ENCODE data around the gene CCDC97.

CCDC97 gene

GRCh38 chr19:41324231-41324702, 14.3 kb downstream of the CCDC97 start:
- Histone ChIP-seq H3K9ac (ENCODE audit: low read length) (no peak overlapping the region), H3K36me3 (ENCODE audit: control insufficient read depth, low read depth, low read length) (no peaks in the 10 kb centered on the region), H3K27ac (ENCODE audit: low read length) (no peak overlapping the region), H3K9me3 (ENCODE audit: control insufficient read depth, low read depth, low read length) (no peaks in the 10 kb centered on the region), H3K4me1 (ENCODE audit: control insufficient read depth, low read depth, low read length) (peaks cover 31% of the 10 kb centered on the region), H3K4me3 (ENCODE audit: low read length) (peak overlapping the region; percentile 51), H3K27me3 (ENCODE audit: control insufficient read depth, insufficient read depth, low read length) (peaks cover 4% of the 10 kb centered on the region)

GRCh38 chr19:41324921-41325639, 15.1 kb downstream of the CCDC97 start:
- Histone ChIP-seq H3K36me3 (ENCODE audit: control insufficient read depth, low read depth, low read length) (no peaks in the 10 kb centered on the region), H3K9me3 (ENCODE audit: control insufficient read depth, low read depth, low read length) (no peaks in the 10 kb centered on the region), H3K4me3 (ENCODE audit: low read length) (peak overlapping the region; percentile 51), H3K9ac (ENCODE audit: low read length) (peak overlapping the region; percentile 40), H3K4me1 (ENCODE audit: control insufficient read depth, low read depth, low read length) (peaks cover 31% of the 10 kb centered on the region), H3K27me3 (ENCODE audit: control insufficient read depth, insufficient read depth, low read length) (peaks cover 4% of the 10 kb centered on the region), H3K27ac (ENCODE audit: low read length) (no peak overlapping the region)

GRCh38 chr19:41325640-41325946, 15.6 kb downstream of the CCDC97 start:
- Histone ChIP-seq H3K9me3 (ENCODE audit: control insufficient read depth, low read depth, low read length) (no peaks in the 10 kb centered on the region), H3K27ac (ENCODE audit: low read length) (no peak overlapping the region), H3K27me3 (ENCODE audit: control insufficient read depth, insufficient read depth, low read length) (peaks cover 4% of the 10 kb centered on the region), H3K9ac (ENCODE audit: low read length) (peak overlapping the region; percentile 40), H3K36me3 (ENCODE audit: control insufficient read depth, low read depth, low read length) (no peaks in the 10 kb centered on the region), H3K4me3 (ENCODE audit: low read length) (peak overlapping the region; percentile 51), H3K4me1 (ENCODE audit: control insufficient read depth, low read depth, low read length) (peaks cover 31% of the 10 kb centered on the region)

GRCh38 chr19:41325947-41326706, 16.2 kb downstream of the CCDC97 start:
- Histone ChIP-seq H3K4me3 (ENCODE audit: low read length) (peak overlapping the region; percentile 51), H3K4me1 (ENCODE audit: control insufficient read depth, low read depth, low read length) (peaks cover 31% of the 10 kb centered on the region), H3K36me3 (ENCODE audit: control insufficient read depth, low read depth, low read length) (no peaks in the 10 kb centered on the region), H3K9me3 (ENCODE audit: control insufficient read depth, low read depth, low read length) (no peaks in the 10 kb centered on the region), H3K27me3 (ENCODE audit: control insufficient read depth, insufficient read depth, low read length) (peaks cover 4% of the 10 kb centered on the region), H3K9ac (ENCODE audit: low read length) (peak overlapping the region; percentile 40), H3K27ac (ENCODE audit: low read length) (no peak overlapping the region)

- H3K9ac ChIP-seq (ENCODE audit: low read length), result no peak overlapping the region
- no peak overlapping the region for H3K4me3 ChIP-seq (ENCODE audit: low read length)
- no peak overlapping the region for H3K27ac ChIP-seq (ENCODE audit: low read length)
- peaks cover 29% of the 10 kb centered on the region for H3K4me1 ChIP-seq (ENCODE audit: control insufficient read depth, low read depth, low read length)
- no peaks in the 10 kb centered on the region for H3K9me3 ChIP-seq (ENCODE audit: control insufficient read depth, low read depth, low read length)
- H3K36me3 ChIP-seq (ENCODE audit: control insufficient read depth, low read depth, low read length), result no peaks in the 10 kb centered on the region
- peaks cover 14% of the 10 kb centered on the region for H3K27me3 ChIP-seq (ENCODE audit: control insufficient read depth, insufficient read depth, low read length)
Observed at GRCh38 chr19:41327076-41327575, 17.2 kb downstream of the CCDC97 start.

- no peak overlapping the region for H3K9ac ChIP-seq (ENCODE audit: low read length)
- H3K4me3 ChIP-seq (ENCODE audit: low read length), result no peak overlapping the region
- no peaks in the 10 kb centered on the region for H3K36me3 ChIP-seq (ENCODE audit: control insufficient read depth, low read depth, low read length)
- H3K27me3 ChIP-seq (ENCODE audit: control insufficient read depth, insufficient read depth, low read length), result peaks cover 19% of the 10 kb centered on the region
- H3K9me3 ChIP-seq (ENCODE audit: control insufficient read depth, low read depth, low read length), result no peaks in the 10 kb centered on the region
- peaks cover 29% of the 10 kb centered on the region for H3K4me1 ChIP-seq (ENCODE audit: control insufficient read depth, low read depth, low read length)
- H3K27ac ChIP-seq (ENCODE audit: low read length), result no peak overlapping the region
Observed at GRCh38 chr19:41327576-41328156, 17.7 kb downstream of the CCDC97 start.

GRCh38 chr19:41328157-41328841, 18.3 kb downstream of the CCDC97 start:
- Histone ChIP-seq H3K9me3 (ENCODE audit: control insufficient read depth, low read depth, low read length) (no peaks in the 10 kb centered on the region), H3K36me3 (ENCODE audit: control insufficient read depth, low read depth, low read length) (no peaks in the 10 kb centered on the region), H3K4me1 (ENCODE audit: control insufficient read depth, low read depth, low read length) (peaks cover 24% of the 10 kb centered on the region), H3K27ac (ENCODE audit: low read length) (no peak overlapping the region), H3K9ac (ENCODE audit: low read length) (no peak overlapping the region), H3K4me3 (ENCODE audit: low read length) (no peak overlapping the region), H3K27me3 (ENCODE audit: control insufficient read depth, insufficient read depth, low read length) (peaks cover 19% of the 10 kb centered on the region)

- H3K9ac ChIP-seq (ENCODE audit: low read length), result no peak overlapping the region
- H3K27ac ChIP-seq (ENCODE audit: low read length), result no peak overlapping the region
- H3K27me3 ChIP-seq (ENCODE audit: control insufficient read depth, insufficient read depth, low read length), result peaks cover 19% of the 10 kb centered on the region
- H3K36me3 ChIP-seq (ENCODE audit: control insufficient read depth, low read depth, low read length), result no peaks in the 10 kb centered on the region
- H3K9me3 ChIP-seq (ENCODE audit: control insufficient read depth, low read depth, low read length), result no peaks in the 10 kb centered on the region
- H3K4me3 ChIP-seq (ENCODE audit: low read length), result no peak overlapping the region
- peaks cover 21% of the 10 kb centered on the region for H3K4me1 ChIP-seq (ENCODE audit: control insufficient read depth, low read depth, low read length)
Observed at GRCh38 chr19:41328842-41329225, 18.9 kb downstream of the CCDC97 start.

GRCh38 chr19:41330481-41330880, 20.5 kb downstream of the CCDC97 start:
- Histone ChIP-seq H3K4me3 (ENCODE audit: low read length) (no peak overlapping the region), H3K36me3 (ENCODE audit: control insufficient read depth, low read depth, low read length) (no peaks in the 10 kb centered on the region), H3K27ac (ENCODE audit: low read length) (no peak overlapping the region), H3K27me3 (ENCODE audit: control insufficient read depth, insufficient read depth, low read length) (peaks cover 19% of the 10 kb centered on the region), H3K9me3 (ENCODE audit: control insufficient read depth, low read depth, low read length) (no peaks in the 10 kb centered on the region), H3K4me1 (ENCODE audit: control insufficient read depth, low read depth, low read length) (peaks cover 10% of the 10 kb centered on the region), H3K9ac (ENCODE audit: low read length) (no peak overlapping the region)

GRCh38 chr19:41330946-41331678, 21.1 kb downstream of the CCDC97 start:
- Histone ChIP-seq H3K4me1 (ENCODE audit: control insufficient read depth, low read depth, low read length) (peaks cover 9% of the 10 kb centered on the region), H3K27ac (ENCODE audit: low read length) (no peak overlapping the region), H3K36me3 (ENCODE audit: control insufficient read depth, low read depth, low read length) (no peaks in the 10 kb centered on the region), H3K9me3 (ENCODE audit: control insufficient read depth, low read depth, low read length) (no peaks in the 10 kb centered on the region), H3K4me3 (ENCODE audit: low read length) (peak overlapping the region; percentile 42), H3K9ac (ENCODE audit: low read length) (no peak overlapping the region), H3K27me3 (ENCODE audit: control insufficient read depth, insufficient read depth, low read length) (peaks cover 17% of the 10 kb centered on the region)

- Histone ChIP-seq H3K27ac (ENCODE audit: low read length) (no peak overlapping the region), H3K9ac (ENCODE audit: low read length) (no peak overlapping the region), H3K9me3 (ENCODE audit: control insufficient read depth, low read depth, low read length) (no peaks in the 10 kb centered on the region), H3K36me3 (ENCODE audit: control insufficient read depth, low read depth, low read length) (no peaks in the 10 kb centered on the region), H3K4me3 (ENCODE audit: low read length) (no peak overlapping the region), H3K4me1 (ENCODE audit: control insufficient read depth, low read depth, low read length) (peaks cover 5% of the 10 kb centered on the region), H3K27me3 (ENCODE audit: control insufficient read depth, insufficient read depth, low read length) (peaks cover 15% of the 10 kb centered on the region)
Observed at GRCh38 chr19:41332000-41332399, 22.0 kb downstream of the CCDC97 start.

All from iPS-18a (cell line).